ENCODE measurements around the gene PDCD11.
"Not testable (repeated sequence)": the region's sequence is repeated elsewhere in the genome, so short reads cannot be mapped to it uniquely, and the experiment has no call there.

Gene PDCD11

DNA sequence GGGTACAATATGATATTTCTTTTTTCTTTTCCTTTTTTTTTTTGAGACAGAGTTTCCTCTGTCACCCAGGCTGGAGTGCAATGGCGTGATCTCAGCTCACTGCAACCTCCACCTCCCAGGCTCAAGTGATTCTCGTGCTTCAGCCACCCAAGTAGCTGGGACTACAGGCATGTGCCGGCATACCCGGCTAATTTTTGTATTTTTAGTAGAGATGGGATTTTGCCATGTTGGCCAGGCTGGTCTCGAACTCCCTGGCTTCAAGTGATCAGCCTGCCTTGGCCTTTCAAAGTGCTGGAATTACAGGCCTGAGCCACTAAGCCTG is 20.7 kb downstream of the PDCD11 start:
- DNase-seq (ENCODE audit: low read depth in 2 of 3, low spot score in 2 of 3), result not testable (repeated sequence)

DNA sequence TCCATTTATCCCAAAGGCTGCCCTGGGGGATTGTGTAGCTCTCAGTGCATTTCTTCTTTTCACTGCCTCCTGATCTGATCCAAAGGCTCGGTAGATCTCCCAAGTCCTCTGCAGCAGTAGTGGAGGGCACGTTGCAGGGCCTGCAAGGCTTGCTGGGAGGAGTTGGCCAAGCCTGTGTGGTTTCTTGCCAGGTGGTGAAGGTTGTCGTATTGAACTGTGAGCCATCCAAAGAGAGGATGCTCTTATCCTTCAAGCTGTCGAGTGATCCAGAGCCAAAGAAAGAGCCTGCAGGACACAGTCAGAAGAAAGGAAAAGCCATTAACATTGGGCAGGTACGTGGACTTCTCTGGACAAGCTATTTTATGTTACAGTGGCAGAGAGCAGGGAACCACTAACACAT is 21.2 kb downstream of the PDCD11 start:
- no peak for DNase-seq (ENCODE audit: low read depth in 2 of 3, low spot score in 2 of 3)

DNA sequence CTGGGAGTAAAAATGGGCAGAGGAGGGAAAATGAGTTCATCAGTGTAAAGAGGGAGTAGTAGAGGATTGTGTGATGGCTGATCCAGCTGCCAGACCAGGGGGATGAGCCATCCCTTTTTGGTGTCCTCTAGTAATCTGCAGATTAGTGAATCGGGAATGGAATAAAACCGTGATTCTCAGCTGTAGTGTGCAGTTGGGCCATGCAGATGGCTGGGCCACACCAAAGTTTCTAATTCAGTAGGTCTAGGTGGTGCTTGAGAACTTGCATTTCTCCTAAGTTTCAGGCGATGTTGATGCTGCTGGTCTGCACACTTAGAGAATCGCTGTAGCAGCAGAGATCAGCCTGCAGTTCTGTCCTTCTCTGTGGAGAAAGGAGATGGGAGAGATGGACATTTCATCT is 22.7 kb downstream of the PDCD11 start:
- DNase-seq (ENCODE audit: low read depth in 2 of 3, low spot score in 2 of 3), result no peak

DNA sequence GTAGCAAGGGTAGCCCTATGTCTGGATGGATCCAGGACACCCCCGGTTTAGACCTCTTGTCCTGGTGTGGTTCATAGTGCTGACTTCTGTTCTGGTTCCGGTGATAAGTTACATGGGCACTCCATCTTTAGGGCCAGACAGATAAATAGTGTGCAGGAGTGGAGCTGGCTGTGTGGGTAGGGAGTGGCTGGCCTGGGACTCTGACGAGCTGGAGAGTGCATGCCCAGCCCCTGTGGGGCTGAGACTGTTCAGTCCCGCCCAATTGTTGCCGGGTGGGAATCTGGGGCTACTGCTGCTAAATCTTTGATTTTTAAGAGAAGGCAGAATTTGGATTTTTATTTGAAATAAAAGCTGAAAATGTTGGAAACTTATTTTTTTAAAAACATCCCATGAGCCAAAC is 27.3 kb downstream of the PDCD11 start:
- no peak for DNase-seq (ENCODE audit: low read depth in 2 of 3, low spot score in 2 of 3)

DNA sequence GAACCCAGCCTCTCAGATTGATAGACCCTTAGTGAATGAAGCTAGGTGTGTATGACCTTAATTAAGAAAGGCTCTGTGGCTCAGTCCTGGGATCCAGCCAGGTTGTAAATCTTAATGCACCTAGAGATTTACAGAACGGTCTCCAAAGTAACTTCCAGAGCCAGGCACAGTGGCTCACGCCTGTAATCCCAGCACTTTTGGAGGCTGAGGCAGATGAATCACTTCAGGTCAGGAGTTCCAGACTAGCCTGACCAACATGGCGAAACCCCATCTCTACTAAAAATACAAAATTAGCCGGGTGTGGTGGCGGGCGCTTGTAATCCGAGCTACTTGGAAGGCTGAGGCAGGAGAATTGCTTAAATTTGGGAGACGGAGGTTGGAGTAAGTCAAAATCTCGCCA is 31.4 kb downstream of the PDCD11 start:
- no peak for DNase-seq (ENCODE audit: low read depth in 2 of 3, low spot score in 2 of 3)

DNA sequence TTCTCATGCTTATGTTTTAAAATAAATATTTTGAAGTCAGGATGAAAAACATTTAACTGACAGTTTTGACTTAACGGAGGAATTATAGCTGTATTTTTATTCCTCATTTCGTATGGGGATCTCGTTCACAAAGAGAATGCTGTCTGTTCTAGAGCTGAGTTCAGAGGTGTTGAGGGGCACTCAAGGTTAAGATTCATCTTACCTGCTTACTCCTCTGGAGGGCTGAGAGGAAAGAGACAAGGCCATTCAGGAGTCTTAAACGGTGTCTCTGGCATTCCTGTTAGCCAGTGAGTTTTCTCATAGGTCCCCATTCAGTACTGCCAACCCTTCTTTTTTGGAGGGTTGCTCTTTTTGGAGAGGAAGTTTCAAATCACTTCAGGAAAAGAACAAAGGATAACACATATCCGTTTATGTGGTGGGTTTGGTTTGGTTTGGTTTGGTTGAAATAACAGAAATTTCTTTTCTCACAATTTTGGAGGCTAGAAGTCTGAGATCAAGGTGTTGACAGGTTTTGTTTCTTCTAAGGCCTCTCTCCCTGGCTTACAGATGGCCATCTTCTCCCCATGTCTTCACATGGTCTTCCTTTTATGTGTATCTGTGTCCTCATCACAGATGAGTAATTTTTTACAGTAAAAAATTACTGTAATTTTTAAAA is 32.7 kb downstream of the PDCD11 start:
- DNase-seq (ENCODE audit: low read depth in 2 of 3, low spot score in 2 of 3), result no peak

DNA sequence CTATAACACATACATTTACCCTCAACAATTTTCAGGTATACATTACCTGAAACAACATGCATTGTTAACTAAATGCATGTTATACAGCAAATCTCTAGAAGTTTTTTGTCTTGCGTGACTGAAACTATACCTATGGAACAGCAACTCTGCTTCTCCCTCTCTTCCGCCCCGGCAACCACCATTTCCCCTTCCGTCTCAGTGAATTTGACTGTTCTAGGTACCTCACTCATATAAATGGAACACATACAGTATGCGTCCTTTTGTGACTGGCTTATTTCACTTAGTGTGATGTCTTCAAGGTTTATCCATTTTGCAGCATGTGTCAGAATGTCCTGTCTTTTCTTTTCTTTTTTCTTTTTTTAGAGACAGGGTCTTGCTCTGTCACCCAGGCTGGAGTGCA is 33.2 kb downstream of the PDCD11 start:
- DNase-seq (ENCODE audit: low read depth in 2 of 3, low spot score in 2 of 3), result no peak

DNA sequence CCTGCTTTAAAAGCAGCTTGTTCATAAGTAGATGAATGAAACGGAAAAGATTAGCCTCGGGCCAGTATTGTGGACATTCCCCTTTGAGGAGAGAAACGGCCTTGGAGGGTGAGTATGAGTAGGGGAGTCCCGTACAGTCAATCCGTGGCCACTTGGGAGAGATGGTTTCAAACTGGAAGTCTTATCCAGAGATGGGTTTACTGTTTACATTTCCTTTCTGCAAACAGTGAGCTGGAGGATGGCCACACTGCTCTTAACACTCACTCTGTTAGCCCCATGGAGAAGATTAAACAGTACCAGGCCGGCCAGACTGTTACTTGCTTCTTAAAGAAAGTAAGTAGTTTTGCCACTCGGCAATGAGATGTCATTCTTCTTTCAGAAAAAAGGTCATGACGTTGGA is 35.5 kb downstream of the PDCD11 start:
- no peak for DNase-seq (ENCODE audit: low read depth in 2 of 3, low spot score in 2 of 3)

DNA sequence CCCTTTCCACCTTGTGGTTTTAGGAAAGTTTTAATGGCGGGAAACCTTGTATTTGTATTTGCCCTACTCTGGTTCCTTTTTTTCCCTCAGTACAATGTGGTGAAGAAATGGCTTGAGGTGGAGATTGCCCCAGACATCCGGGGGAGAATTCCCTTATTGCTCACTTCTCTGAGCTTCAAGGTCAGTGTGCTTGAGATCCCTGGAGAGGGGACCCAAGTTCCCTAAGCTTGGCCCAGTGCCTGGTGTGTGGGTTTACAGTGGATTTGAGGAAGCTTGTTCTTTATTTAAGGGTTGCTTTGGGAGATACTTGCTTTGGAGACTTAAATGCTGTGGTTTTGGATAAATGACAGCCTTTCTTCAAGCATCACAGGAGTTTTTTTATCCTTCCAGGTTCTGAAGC is 37.4 kb downstream of the PDCD11 start:
- DNase-seq (ENCODE audit: low read depth in 2 of 3, low spot score in 2 of 3), result no peak

DNA sequence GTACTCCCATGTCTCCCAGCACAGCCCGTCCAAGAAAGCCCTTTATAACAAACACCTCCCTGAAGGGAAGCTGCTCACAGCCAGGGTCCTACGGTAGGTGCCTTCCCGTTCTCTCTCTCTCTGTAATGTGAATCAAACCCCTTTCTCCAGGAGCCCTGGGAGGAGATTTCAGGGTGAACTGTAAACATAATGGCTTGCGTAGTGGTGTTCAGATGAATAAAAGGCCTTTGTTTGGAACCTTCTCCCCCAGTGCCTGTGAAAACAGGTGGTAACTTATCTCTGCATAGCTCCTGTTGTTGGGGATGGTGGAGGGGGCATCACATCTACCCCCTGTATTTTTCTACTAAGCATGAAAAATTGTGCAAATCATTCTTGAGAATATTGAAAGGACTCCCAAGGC is 43.4 kb downstream of the PDCD11 start:
- no peak for DNase-seq (ENCODE audit: low read depth in 2 of 3, low spot score in 2 of 3)

DNA sequence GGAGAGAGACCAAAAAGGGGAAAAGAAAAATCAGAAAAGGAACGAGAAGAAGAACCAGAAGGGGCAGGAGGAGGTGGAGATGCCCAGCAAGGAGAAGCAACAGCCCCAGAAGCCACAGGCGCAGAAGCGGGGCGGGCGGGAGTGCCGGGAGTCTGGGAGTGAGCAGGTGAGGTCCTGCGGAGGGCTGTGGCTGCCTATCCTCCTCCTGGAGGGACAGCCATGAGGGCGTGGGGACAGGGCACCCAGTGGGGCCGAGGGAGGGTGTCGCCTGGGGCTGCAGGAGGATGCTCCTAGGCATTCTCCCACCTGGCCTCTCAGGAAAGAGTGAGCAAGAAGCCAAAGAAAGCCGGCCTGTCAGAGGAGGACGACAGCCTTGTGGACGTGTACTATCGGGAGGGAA is 44.0 kb downstream of the PDCD11 start:
- no peak for DNase-seq (ENCODE audit: low read depth in 2 of 3, low spot score in 2 of 3)

DNA sequence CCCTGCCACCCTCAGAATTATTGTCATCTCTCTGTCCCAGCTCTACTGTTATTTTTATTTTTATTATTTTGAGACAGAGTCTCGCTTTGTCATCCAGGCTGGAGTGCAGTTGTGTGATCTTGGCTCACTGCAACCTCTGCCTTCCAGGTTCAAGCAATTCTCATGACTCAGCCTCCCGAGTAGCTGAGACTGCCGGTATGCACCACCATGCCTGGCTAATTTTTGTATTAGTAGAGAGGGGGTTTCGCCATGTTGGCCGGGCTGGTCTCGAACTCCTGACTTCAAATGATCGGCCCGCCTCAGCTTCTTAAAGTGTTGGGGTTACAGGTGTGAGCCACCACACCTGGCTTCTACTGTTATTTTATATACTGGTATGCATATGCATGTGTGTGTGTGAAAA is 44.8 kb downstream of the PDCD11 start:
- DNase-seq (ENCODE audit: low read depth in 2 of 3, low spot score in 2 of 3), result no peak

DNA sequence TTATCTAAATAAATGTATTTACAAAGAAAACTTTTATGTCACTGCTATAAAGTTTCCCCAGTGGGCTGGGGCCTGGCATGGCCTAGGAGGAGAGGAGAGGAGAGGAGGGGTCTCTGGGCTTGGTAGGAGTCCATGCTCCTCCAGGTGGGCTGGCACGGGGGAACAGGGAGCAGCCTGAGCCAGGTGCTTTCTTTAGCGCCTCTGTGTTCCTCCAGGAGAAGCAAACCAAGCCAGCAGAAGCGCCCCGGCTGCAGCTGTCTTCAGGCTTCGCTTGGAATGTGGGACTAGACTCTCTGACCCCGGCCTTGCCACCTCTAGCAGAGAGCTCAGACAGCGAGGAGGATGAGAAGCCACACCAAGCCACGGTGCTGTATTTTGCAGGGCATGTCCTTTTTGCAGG is 45.2 kb downstream of the PDCD11 start:
- DNase-seq (ENCODE audit: low read depth in 2 of 3, low spot score in 2 of 3), result no peak

DNA sequence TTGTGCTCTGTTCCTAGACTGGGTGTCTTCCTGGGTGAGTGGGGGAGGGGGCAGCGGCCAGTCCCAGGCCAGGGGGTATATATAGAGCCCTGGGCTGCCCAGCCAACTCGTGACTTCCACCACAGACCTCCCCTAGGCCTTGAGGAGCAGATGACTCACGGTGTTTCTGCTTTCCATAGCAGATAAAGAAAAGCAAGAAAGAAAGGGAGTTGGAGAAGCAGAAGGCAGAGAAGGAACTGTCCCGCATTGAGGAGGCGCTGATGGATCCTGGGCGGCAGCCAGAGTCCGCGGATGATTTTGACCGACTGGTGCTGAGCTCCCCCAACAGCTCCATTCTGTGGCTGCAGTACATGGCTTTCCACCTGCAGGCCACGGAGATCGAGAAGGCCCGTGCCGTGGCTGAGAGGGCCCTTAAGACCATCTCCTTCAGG is 45.6 kb downstream of the PDCD11 start:
- DNase-seq (ENCODE audit: low read depth in 2 of 3, low spot score in 2 of 3), result no peak

DNA sequence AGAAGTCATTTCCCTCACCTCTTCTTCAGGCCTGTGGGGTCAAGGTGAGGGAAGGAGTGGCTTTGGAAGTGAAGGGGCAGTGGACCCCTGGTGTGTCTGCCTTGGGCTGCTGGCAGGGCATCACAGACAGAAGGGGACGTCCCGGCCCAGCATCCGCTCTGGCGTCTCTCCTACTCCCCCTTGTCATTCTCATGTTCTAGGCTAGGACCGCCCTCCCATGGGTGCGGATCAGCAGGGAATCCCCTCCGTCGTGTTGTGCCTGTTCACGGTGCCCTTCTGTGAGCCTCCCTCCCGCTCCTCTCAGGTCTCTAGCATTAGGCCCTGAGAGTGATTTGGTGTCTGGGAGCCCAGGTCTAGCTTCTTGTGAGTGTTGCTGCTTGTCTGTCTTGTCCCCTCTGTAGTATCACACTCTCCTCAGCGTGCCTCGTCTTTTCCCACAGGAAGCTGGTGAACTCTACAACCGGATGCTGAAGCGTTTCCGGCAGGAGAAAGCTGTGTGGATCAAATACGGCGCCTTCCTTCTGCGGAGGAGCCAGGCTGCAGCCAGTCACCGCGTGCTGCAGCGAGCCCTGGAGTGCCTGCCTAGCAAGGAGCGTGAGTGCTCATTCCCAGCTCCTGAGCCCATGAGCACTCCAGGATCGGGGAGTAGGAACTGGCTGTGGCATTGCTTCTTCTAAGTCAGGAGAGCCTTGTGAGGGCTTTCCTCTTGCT is 47.2 kb downstream of the PDCD11 start:
- DNase-seq (ENCODE audit: low read depth in 2 of 3, low spot score in 2 of 3), result no peak

DNA sequence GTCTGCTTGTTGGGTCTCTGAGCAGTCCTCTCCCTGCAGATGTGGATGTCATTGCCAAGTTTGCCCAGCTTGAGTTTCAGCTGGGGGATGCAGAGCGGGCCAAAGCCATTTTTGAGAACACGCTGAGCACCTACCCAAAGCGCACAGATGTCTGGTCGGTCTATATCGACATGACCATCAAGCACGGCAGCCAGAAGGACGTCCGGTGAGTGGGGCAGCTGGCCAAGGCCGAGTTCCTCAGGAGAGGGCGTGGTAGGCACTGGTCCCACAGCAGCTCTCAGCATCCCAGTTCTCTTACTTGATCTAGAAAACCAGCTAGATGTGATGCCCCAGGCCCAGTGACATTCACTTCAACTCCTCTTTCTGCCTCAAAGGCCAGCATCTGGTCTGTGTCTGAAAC is 48.1 kb downstream of the PDCD11 start:
- no peak for DNase-seq (ENCODE audit: low read depth in 2 of 3, low spot score in 2 of 3)

DNA sequence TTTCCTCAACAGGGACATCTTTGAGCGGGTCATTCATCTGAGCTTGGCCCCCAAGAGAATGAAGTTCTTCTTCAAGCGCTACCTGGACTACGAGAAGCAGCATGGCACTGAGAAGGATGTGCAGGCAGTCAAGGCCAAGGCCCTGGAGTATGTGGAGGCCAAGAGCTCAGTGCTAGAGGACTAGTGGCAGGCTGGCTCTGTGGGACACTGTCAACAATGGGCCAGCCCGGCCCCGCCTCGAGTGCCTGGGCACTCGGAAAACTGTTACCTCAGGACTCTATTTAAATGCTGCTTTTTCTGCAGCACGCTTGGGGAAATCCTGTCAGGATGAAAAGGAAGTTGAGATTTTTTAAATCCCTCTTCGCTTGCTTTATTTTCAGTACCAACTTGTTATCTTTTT is 48.9 kb downstream of the PDCD11 start:
- DNase-seq (ENCODE audit: low read depth in 2 of 3, low spot score in 2 of 3), result no peak

DNA sequence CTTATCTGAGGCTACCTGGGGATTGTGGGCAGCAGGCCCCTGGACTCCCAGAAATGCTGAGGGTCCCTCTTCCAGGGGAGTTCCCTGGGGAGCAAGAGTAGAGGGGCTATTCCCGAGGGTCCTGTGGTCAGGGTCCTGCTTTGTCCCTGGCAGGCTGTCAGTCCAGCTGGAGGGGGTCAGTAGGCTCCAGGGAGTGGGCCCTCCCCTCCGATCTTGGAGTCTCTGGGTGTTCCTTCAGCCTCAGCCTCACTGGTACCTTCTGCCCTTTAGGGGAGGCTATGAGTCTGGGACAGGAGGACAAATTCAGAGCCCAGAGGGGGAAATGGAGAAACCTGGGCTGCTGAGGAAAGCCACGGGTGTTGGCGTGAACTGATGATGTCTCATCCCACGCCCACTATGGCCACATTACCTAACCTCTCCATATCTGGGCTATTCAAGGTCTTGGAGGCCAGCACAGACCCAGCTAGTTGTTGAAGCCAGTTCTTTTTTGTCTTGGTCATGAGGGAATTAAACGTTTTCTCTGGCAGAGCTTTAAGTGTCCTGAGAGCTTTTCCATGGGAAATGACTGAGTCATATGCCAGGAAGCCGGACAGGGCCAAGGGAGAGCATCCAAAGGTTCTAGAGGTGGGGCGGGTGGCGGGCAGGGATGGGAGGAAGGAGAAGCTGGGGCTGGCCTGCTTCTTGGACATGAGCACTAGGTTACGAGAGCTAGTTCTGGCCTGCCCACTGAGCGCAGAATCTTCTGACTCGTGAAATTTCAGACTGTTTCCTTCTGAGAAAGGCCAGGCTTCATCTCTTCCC is 49.5 kb downstream of the PDCD11 start:
- DNase-seq (ENCODE audit: low read depth in 2 of 3, low spot score in 2 of 3), result no peak

DNA sequence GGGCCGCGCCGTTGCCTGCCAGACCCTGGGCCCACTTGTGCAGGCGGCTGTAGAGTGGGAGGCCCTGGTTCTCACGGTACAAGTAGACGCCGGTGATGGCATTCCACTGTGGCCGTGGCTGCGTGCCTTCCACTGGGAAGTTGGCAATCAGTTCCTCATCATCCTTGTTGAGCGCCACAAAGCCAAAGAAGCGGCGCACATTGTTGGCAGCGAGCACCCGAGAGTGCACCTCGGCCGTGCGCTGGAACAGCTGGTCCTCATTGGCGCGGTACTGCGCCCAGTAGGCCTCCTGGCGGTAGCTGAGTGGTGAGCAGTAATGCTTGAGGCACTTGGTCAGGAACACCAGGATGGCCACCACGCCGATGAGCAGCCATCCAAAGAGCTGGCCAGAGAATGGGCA is 50.8 kb downstream of the PDCD11 start:
- DNase-seq (ENCODE audit: low read depth in 2 of 3, low spot score in 2 of 3), result no peak

DNA sequence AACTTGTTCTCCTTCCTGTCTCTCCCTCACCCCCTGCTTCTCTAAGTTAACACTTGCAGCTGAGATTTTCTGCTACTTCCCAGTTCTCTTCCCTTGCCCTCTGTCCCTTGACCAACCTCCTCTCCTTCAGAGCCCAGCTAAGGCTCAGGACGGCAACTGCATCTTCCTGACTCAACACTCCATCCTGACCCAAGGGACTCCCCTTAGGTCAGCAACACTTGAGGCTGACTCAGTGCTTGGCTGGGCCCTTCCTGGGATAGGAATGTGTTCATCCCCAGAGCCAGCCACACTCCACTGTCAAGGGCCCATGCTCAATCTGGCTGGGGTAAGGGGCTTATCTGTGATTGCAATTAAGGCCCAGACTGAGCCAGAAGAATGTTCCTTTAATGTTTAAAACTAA is 52.3 kb downstream of the PDCD11 start:
- no peak for DNase-seq (ENCODE audit: low read depth in 2 of 3, low spot score in 2 of 3)

DNA sequence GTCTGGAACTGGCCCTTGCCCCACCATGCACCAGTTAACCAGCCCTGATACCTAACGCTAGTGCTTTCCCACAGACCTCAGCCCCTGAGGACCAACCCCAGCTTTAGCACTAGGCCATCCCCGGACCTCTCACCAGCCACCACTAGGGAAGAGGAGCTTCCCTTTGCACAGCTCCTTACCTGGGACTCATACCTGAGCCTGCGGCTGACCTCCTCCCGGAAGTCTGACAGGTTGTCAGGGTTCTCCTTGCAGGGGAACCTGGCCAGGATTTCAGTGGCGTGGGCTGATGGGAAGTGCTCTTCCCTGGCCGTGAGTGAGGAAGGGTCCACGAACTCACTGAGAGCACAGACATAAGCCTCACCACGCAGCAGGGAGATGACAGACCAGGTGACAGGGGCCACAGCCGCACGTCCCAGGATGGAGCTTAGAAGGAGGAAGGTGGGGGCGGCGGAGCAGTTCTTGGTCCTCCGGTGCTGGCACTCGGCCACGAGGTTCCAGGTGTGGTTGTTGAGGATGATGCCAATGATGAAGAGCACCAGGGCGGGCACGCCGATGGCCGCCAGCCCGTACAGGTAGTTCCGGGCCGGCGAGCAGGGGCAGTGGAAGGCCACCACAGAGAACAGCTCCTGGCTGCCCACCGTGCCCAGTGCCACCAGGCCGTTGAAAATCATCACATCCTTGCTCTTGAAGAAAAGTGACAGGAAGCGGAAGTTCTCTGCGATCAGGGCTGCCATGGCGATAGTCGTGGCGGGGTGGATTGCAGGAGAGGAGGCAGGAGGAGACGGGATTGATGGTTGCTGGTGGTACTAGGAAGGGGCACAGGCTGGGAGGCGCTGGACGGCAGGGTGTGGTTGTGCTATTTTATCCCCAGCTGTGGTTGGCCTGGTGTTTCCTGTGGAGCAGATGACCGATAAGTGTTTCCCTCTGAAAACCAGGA is 53.0 kb downstream of the PDCD11 start:
- DNase-seq (ENCODE audit: low read depth in 2 of 3, low spot score in 2 of 3), result no peak

All from activated CD8-positive, alpha-beta memory T cell treated with anti-CD3 and anti-CD28 coated beads for 48 hours (primary cell).